ENCODE data around the gene PCBD1.

PCBD1 gene

GRCh38 chr10:70935125-70935625 lies 46.8 kb upstream of the PCBD1 start:
- Histone ChIP-seq H3K4me1 (ENCODE audit: low read depth, poor library complexity, severe bottlenecking) (no peaks in the 10 kb centered on the region), H4K20me1 (ENCODE audit: insufficient read depth) (no peaks in the 10 kb centered on the region), H3K27ac (no peak overlapping the region), H3K79me2 (ENCODE audit: insufficient read depth, low read depth) (no peaks in the 10 kb centered on the region), H3K27me3 (ENCODE audit: insufficient read depth, low read depth) (peaks cover 26% of the 10 kb centered on the region; the same call in 1 of the 2 replicates), H3K4me2 (no peak overlapping the region), H2AFZ (ENCODE audit: low read depth) (no peak overlapping the region), H3K9ac (no peak overlapping the region), H3K36me3 (ENCODE audit: insufficient read depth) (no peaks in the 10 kb centered on the region), H3K4me3 (IDR thresholded peaks at IDR 0.05; ENCODE audit: insufficient read depth, low read depth, low read length) (no peak overlapping the region)
- TF ChIP-seq CTCF (conservative IDR thresholded peaks at IDR 0.05; ENCODE audit: low read depth, low read length) = no peak

- Histone ChIP-seq H3K27ac (no peak overlapping the region), H3K36me3 (ENCODE audit: insufficient read depth) (no peaks in the 10 kb centered on the region), H3K4me3 (IDR thresholded peaks at IDR 0.05; ENCODE audit: insufficient read depth, low read depth, low read length) (no peak overlapping the region), H3K4me1 (ENCODE audit: low read depth, poor library complexity, severe bottlenecking) (no peaks in the 10 kb centered on the region), H3K9ac (no peak overlapping the region), H2AFZ (ENCODE audit: low read depth) (no peak overlapping the region), H3K79me2 (ENCODE audit: insufficient read depth, low read depth) (no peaks in the 10 kb centered on the region), H3K4me2 (no peak overlapping the region), H4K20me1 (ENCODE audit: insufficient read depth) (no peaks in the 10 kb centered on the region), H3K27me3 (ENCODE audit: insufficient read depth, low read depth) (peaks cover 27% of the 10 kb centered on the region; the same call in 1 of the 2 replicates)
- TF ChIP-seq CTCF (conservative IDR thresholded peaks at IDR 0.05; ENCODE audit: low read depth, low read length) = no peak
These were observed 46.3 kb upstream of the PCBD1 start for GRCh38 chr10:70934701-70935100.

- no peaks in the 10 kb centered on the region for H4K20me1 ChIP-seq (ENCODE audit: insufficient read depth)
- TF ChIP-seq CTCF (conservative IDR thresholded peaks at IDR 0.05; ENCODE audit: low read depth, low read length) = no peak
- no peak overlapping the region for H3K27ac ChIP-seq
- no peak overlapping the region for H3K4me2 ChIP-seq
- peaks cover 21% of the 10 kb centered on the region; the same call in 1 of the 2 replicates for H3K27me3 ChIP-seq (ENCODE audit: insufficient read depth, low read depth)
- no peak overlapping the region for H3K9ac ChIP-seq
- no peaks in the 10 kb centered on the region for H3K4me1 ChIP-seq (ENCODE audit: low read depth, poor library complexity, severe bottlenecking)
- H3K36me3 ChIP-seq (ENCODE audit: insufficient read depth) = no peaks in the 10 kb centered on the region
- no peak overlapping the region for H2AFZ ChIP-seq (ENCODE audit: low read depth)
- H3K4me3 ChIP-seq (IDR thresholded peaks at IDR 0.05; ENCODE audit: insufficient read depth, low read depth, low read length) = no peak overlapping the region
- H3K79me2 ChIP-seq (ENCODE audit: insufficient read depth, low read depth) = no peaks in the 10 kb centered on the region
These were observed 44.2 kb upstream of the PCBD1 start for GRCh38 chr10:70932392-70933196.

GRCh38 chr10:70931168-70931815 lies 42.9 kb upstream of the PCBD1 start:
- no peak for TF ChIP-seq CTCF (conservative IDR thresholded peaks at IDR 0.05; ENCODE audit: low read depth, low read length)
- Histone ChIP-seq H3K79me2 (ENCODE audit: insufficient read depth, low read depth) (no peaks in the 10 kb centered on the region), H2AFZ (ENCODE audit: low read depth) (no peak overlapping the region), H3K27me3 (ENCODE audit: insufficient read depth, low read depth) (peaks cover 21% of the 10 kb centered on the region; the same call in 1 of the 2 replicates), H3K4me2 (no peak overlapping the region), H3K9ac (no peak overlapping the region), H4K20me1 (ENCODE audit: insufficient read depth) (no peaks in the 10 kb centered on the region), H3K36me3 (ENCODE audit: insufficient read depth) (no peaks in the 10 kb centered on the region), H3K27ac (no peak overlapping the region), H3K4me1 (ENCODE audit: low read depth, poor library complexity, severe bottlenecking) (no peaks in the 10 kb centered on the region), H3K4me3 (IDR thresholded peaks at IDR 0.05; ENCODE audit: insufficient read depth, low read depth, low read length) (no peak overlapping the region)

All from KMS-11 (cell line).